ENCODE measurements around the gene CCBE1.

CCBE1 gene

GRCh38 chr18:59565957-59566356 lies 131.3 kb downstream of the CCBE1 start:
- DNase-seq: no peak

GRCh38 chr18:59564561-59564960 lies 132.7 kb downstream of the CCBE1 start:
- DNase-seq: no peak

- DNase-seq: no peak
These were observed 133.9 kb downstream of the CCBE1 start for GRCh38 chr18:59563176-59563785.

- no peak for DNase-seq
These were observed 134.5 kb downstream of the CCBE1 start for GRCh38 chr18:59562751-59563150.

DNA sequence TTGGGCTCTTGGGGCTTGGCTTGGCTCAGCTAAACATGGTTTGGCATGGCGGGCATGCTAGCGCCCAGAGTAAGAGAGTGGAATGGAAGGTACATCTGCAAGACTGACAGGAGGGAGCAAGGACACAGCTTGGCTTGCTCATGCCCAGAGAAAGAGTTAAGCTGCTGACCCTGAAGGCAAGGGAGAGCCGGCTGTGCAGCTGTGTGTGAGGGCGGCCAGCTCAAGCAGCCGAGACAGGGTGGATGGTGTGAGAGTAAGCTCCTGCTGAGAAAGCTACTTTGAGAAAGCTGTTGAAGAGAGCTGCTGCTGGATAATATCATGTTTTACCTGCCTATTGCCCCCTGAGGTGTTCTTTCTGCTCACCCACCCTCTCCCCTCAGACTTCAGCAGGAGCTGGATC lies 135.6 kb downstream of the CCBE1 start:
- no peak for DNase-seq

- DNase-seq: no peak
These were observed 136.7 kb downstream of the CCBE1 start for GRCh38 chr18:59560556-59560955.

DNA sequence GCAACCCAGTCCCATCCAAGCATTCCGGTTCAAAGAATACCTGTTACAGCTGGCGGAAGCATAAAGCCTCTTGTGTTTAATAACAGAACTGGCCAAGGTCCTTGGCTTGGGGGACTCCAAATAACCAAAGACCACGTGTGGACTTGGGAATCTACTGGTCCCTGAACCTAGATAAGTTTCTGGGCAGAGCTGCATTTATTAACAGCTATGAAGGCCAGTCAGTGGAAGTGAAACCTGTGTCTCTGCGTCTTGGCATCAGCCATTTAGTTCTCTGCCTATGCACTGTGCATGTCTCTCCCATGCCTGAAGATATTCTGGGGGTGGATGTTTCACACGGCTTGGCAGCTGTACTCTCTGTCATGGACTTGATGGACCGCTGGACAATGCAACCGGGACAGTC lies 137.7 kb downstream of the CCBE1 start:
- no peak for DNase-seq

DNA sequence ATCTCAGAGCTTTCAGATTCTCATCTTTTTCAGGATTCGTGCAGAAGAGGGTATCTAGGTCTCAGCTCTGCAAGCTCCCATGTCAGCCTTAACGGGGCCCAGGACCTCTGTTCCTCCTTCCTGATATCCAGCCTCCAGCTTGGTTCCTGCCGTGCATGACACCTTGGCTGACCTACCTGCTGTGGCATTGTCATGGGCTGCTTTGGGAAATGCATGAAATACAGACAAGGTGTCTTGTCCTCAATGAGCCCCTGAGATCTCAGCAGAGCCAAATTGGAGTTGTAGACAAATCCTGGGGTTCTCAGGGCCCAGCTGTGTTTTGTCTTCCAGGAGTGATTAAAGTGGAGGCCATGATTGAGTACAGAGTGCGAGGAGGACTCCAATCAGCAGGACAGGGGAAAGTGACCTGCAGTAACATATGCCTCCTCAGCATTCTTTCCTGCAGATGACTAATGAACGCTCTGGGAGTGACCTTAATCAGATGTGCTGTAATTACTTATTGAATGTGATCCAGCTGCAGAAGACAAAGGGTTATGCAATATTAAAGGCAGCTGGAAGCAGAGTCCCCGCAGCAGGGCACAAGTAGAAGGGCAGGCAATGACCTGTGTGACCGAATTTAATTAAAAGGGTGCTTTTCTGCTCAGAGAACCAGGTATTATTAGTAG lies 141.1 kb downstream of the CCBE1 start:
- no peak for DNase-seq

DNA sequence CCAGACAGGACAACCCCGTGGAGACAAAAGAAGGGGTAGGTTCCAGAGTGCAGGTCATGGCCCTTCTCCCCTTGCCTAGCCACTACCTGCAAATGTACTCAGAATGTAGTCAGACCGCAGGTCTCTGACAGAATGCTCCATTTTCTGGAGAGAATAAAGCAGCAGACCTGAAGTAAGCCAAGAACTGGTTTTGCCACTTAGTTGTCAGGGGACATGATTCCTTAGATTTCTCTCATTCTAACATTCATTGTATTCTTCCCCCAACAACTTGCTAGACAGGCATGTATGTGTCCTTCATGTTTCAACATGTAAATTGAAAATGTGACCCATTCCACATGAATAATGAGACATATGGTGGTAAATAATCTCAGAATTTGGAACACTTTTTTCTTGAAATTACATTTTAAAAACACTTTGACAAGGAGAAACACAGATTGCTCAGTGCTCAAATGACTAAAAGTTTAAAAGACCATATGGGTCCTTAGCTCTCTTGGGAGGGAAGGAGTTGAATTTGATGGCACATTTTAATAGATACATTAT lies 142.4 kb downstream of the CCBE1 start:
- DNase-seq: no peak

- no peak for DNase-seq
These were observed 143.9 kb downstream of the CCBE1 start for GRCh38 chr18:59553273-59553870.

GRCh38 chr18:59551902-59552635 lies 145.2 kb downstream of the CCBE1 start:
- DNase-seq: no peak

GRCh38 chr18:59550174-59550516 lies 147.1 kb downstream of the CCBE1 start:
- no peak for DNase-seq

GRCh38 chr18:59549503-59550173 lies 147.6 kb downstream of the CCBE1 start:
- no peak for DNase-seq

DNA sequence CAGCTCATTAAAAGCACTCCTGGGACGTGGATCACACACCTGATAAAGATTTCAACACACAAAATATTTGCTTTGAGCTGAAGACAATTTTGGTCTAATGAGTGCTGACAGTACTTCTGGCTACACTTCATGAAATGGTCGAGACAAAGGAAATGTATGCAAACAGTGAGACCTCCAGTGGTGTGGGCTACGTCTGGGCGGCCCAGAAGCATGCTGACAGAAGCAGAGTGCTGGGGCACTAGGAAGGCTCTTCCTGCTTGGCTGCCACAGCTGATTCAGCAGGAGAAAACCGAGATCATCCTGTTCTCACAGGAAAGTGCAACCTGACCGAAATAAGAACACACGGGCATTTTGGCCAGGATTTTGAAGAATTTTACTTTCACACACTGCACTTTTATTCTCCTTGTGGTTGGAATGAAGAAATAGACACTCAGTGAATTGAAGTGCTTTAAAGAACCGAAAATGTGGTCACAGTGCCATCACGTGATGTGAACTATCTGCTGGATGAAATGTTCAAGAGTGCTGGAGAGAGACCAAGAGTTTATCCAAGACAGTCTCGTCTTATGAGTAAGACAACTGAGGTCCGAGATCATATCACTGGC lies 149.5 kb downstream of the CCBE1 start:
- no peak for DNase-seq

DNA sequence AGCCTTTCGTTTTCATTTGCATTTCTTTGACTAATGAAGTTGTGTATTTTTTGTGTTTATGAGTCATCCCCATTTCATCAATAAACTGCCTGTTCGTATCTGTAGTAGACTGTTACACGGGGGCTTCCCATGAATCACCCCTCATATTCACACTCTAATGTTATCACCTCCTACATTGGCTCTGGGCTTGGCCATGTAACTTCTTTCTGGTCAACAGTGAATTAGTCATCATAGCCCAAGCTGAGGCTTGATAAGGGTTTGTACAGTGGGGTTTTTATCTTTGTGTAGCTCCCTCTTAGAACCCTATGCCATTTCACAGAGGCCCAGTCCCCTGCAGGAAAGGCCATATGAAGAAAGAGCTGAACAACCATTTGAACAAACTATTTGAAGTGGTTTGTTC lies 151.0 kb downstream of the CCBE1 start:
- DNase-seq: no peak

- no peak for DNase-seq
These were observed 156.4 kb downstream of the CCBE1 start for GRCh38 chr18:59540780-59541179.

DNA sequence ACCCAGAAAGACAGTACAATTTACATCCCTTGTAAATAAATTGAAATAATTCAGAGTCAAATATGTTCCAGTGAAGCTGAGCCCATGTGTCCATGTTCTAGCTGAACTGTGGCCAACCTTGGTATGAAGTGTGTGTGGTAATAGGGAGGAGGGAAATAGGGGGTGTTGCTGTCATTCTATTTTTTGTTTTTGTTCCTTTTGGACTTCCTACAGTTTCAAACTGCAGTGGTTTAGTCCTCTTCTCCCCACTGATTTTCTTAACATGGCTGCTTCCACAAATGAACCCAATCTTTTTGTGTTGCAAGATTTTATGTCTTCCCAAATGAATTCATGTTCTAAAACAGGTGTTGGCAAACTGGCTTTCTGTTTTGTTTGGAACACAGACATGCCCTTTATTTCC lies 156.9 kb downstream of the CCBE1 start:
- no peak for DNase-seq

GRCh38 chr18:59539108-59539507 lies 158.1 kb downstream of the CCBE1 start:
- DNase-seq: no peak

DNA sequence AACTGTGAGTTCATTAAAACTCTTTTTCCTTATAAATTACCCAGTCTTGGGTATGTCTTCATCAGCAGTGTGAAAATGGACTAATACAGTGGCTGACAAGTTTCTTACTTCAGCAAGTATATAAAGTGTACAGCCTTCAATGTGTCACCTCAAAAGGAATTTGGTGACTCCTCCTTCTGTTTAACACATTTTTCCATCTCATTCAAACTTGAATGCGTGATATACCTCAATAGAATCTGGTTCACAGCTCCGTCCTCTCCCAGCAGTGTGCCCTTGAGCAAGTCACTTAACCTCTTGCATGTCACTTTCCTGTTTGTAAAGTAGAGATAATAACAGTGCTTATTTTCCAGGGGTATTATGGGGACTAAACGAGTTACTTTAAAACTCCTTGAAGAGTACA lies 159.6 kb downstream of the CCBE1 start:
- DNase-seq: no peak

- DNase-seq: no peak
These were observed 161.1 kb downstream of the CCBE1 start for GRCh38 chr18:59536166-59536565.

GRCh38 chr18:59535055-59535454 lies 162.2 kb downstream of the CCBE1 start:
- no peak for DNase-seq

DNA sequence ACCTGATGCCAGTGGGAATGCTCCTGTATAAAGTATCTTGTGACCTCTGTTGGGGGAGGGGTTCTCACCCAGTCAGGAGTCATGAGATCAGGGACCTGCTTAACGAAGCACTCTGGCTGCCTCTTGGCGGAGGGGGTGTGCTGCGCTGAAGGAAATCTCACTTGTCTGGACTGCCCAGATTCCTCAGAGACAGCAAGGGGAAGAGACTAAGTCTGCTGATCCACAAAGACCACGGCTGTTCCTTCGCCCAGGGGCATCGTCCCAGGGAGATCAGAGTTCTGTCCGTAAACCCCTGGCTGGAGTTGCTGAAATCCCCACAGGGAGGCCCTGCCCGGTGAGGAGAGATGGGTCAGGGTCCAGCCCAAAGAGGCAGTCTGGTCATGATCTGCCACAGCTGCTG lies 168.4 kb downstream of the CCBE1 start:
- no peak for DNase-seq
